ENCODE results near the gene EDC3.
"Not testable (repeated sequence)": the region's sequence is repeated elsewhere in the genome, so short reads cannot be mapped to it uniquely, and the experiment has no call there.

EDC3 gene, protein sequence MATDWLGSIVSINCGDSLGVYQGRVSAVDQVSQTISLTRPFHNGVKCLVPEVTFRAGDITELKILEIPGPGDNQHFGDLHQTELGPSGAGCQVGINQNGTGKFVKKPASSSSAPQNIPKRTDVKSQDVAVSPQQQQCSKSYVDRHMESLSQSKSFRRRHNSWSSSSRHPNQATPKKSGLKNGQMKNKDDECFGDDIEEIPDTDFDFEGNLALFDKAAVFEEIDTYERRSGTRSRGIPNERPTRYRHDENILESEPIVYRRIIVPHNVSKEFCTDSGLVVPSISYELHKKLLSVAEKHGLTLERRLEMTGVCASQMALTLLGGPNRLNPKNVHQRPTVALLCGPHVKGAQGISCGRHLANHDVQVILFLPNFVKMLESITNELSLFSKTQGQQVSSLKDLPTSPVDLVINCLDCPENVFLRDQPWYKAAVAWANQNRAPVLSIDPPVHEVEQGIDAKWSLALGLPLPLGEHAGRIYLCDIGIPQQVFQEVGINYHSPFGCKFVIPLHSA

GRCh38 chr15:74695597-74696397 is at the start of gene EDC3:
Gene EDC3 (minus strand): TSS chr15:74696024. CDS start chr15:74675124, 20,900 bp downstream.
- peak within 1 kb of the TSS; percentile 45 for H3K27ac ChIP-seq
- no peak for DNase-seq (ENCODE audit: low read depth, low spot score)

- H3K27ac ChIP-seq, result no peak overlapping the region
- DNase-seq (ENCODE audit: low read depth, low spot score), result no peak
Observed at GRCh38 chr15:74742422-74742821, 46.6 kb upstream of the EDC3 start.

GRCh38 chr15:74738239-74738638 is 42.4 kb upstream of the EDC3 start:
- DNase-seq (ENCODE audit: low read depth, low spot score); H3K27ac ChIP-seq: not testable (repeated sequence)

GRCh38 chr15:74735305-74735704 is 39.5 kb upstream of the EDC3 start:
- no peak overlapping the region for H3K27ac ChIP-seq
- no peak for DNase-seq (ENCODE audit: low read depth, low spot score)

GRCh38 chr15:74733269-74733668 is 37.4 kb upstream of the EDC3 start:
- no peak overlapping the region for H3K27ac ChIP-seq

DNA sequence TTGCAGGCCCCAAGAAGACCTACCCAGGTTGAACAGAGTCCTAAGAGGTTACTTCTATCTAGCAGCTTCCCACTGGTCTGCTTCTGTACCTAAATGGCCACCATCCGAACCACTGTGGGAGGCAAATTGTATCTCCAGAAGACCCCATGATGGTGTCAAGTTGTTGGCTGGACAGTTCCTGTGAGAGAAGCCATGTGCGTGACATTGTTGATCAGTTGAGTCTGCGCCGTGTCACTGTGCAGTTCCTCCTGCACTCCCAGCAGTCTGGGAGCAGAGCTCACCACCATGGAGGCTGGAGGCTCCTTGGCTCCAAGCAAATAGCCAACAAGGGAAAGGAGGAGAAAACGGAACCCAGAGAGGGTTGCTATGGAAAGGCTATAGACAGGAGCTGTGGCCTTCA is 37.0 kb upstream of the EDC3 start:
- no peak for DNase-seq (ENCODE audit: low read depth, low spot score)
- no peak overlapping the region for H3K27ac ChIP-seq

More at GRCh38 chr15:74733269-74733668, 37.4 kb upstream of the EDC3 start:
- DNase-seq (ENCODE audit: low read depth, low spot score), result no peak

DNA sequence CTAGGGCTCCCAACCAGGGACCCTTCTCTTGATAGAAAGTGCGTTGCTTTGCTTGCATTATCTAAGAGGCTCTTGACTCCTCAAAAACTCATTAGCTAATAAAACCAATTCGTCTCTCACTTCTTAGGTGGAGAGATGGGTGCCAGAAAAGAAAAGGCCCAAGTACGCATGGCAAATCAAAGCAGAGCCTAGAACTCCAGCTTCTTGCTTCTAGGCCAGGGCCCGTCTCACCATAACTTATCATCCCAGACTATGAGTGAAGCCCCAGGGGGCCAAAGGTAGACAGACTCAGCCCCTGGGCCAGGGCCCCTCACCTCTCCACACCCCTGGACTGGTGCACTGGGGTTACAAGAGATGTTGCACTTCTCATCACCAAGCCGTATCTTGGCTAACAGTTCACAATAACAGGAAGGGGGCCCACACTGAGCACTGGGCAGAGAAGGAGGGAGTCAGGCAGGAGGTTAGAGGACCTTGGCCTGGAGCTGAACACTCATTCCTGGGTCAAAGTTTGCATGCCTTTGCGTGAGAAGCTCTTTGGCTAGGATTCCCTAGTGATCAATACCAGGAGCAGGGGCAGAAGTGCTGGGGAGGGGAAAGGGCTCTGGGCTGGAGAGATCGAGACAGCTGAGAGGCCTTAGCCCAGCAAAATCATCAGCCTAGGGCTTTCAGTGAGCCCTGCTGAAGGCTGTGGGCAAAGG is 34.9 kb upstream of the EDC3 start:
- DNase-seq (ENCODE audit: low read depth, low spot score), result no peak
- no peak overlapping the region for H3K27ac ChIP-seq

- H3K27ac ChIP-seq; DNase-seq (ENCODE audit: low read depth, low spot score): not testable (repeated sequence)
Observed at GRCh38 chr15:74729372-74729771, 33.5 kb upstream of the EDC3 start.

GRCh38 chr15:74728699-74729098 is 32.9 kb upstream of the EDC3 start:
- DNase-seq (ENCODE audit: low read depth, low spot score); H3K27ac ChIP-seq: not testable (repeated sequence)

DNA sequence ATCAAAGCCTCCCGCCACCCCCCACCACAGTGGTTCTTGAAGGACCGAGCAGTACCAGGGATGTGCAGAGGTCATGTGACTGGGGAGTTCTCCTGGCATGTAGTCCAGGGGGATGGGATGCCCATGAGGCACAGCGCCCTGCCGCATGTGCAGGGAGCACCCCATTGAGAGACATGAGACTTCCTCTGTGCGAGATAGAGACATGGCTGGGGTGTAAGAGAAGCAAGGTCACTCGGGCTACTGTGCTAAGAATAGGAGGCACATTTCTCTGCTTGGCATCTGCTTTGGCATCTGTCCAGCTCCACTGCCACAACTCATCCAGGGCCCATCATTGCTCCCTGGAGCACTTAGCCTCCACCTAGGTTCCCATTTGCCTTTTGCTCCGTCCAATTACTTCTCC is 31.9 kb upstream of the EDC3 start:
- no peak overlapping the region for H3K27ac ChIP-seq
- DNase-seq (ENCODE audit: low read depth, low spot score), result no peak

GRCh38 chr15:74726774-74727164 is 30.9 kb upstream of the EDC3 start:
- no peak for DNase-seq (ENCODE audit: low read depth, low spot score)
- H3K27ac ChIP-seq, result no peak overlapping the region

DNA sequence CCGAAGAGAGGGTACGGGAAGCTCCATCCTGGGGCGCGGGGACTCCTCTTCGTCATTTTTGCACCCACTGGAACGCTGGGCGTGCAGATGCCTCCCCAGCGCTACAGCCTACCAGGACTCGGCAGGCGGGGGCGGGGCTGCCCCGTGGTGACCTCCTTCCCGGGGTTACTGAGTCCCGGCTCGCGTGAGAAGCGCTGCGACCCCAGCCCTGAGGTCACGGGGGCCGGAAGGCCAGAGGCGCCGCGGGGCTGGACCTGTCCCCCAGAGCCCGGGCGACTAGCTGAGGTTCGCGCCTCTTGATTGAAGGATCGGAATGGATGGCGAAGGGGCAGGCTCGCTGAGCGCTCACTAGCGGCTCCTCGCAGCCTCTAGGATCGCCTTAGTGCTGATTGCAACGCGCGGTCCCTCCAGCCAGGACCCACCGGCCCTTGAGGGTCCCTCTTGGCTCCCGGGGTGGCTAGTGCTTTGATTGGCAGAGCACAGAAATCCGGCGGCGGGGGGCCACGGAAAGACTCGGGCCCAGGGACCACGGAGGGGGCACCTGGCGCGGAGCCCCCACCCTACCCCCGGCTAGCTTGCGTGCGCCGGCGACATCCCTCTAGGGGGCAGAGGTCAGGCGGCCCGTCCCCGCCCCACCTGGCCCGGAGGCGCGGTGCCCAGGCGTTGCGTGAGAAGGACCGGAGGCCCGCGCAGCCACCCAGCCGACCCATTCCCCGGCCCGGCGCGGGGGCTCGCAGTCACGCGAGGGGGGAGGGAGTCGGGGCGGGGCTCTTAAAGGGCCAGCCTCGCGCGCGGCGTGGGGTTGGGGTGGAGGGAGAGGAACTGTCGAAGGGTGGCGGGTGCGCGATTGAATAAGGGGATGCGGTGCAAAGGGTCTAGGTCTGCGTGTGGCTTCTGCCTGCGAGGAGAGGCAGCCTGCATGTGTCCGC is 30.3 kb upstream of the EDC3 start:
- no peak overlapping the region for H3K27ac ChIP-seq
- DNase-seq (ENCODE audit: low read depth, low spot score), result no peak

GRCh38 chr15:74725225-74725774 is 29.5 kb upstream of the EDC3 start, which contains the start of gene CYP1A1:
Gene CYP1A1 (minus strand): TSS chr15:74725528. CDS start chr15:74723097, 2,431 bp downstream.
- no peak for DNase-seq (ENCODE audit: low read depth, low spot score)

GRCh38 chr15:74724570-74725224 is 28.9 kb upstream of the EDC3 start:
- no peak for DNase-seq (ENCODE audit: low read depth, low spot score)
- no peak overlapping the region for H3K27ac ChIP-seq

More at GRCh38 chr15:74725225-74725774, 29.5 kb upstream of the EDC3 start, which contains the start of gene CYP1A1:
- H3K27ac ChIP-seq, result no peak within 1 kb of the TSS

- no peak for DNase-seq (ENCODE audit: low read depth, low spot score)
- no peak overlapping the region for H3K27ac ChIP-seq
Observed at GRCh38 chr15:74723754-74724334, 28.0 kb upstream of the EDC3 start.

- H3K27ac ChIP-seq, result no peak overlapping the region
- no peak for DNase-seq (ENCODE audit: low read depth, low spot score)
Observed at GRCh38 chr15:74723187-74723586, 27.4 kb upstream of the EDC3 start.

GRCh38 chr15:74722591-74722990 is 26.8 kb upstream of the EDC3 start:
- H3K27ac ChIP-seq, result no peak overlapping the region

DNA sequence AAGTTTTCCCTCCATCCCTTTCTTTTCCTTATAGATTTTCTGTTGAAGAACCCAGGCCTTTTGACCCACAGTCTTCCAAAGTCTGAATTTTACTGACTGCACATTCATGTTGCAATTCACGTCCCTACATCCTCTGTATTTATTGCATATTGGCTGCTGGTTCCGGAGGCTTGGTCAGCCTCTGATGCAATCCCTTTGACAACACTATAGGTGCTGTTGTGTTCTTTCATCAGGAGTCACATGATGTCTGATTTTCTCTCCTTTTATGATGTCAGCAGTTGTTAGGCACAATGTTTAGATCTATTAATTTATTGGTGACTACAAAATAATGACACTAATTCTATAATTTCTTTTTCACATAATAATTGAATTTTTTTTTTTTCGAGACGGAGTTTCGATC is 20.8 kb upstream of the EDC3 start:
- DNase-seq (ENCODE audit: low read depth, low spot score), result no peak

More at GRCh38 chr15:74722591-74722990, 26.8 kb upstream of the EDC3 start:
- no peak for DNase-seq (ENCODE audit: low read depth, low spot score)

More for the DNA sequence above, 20.8 kb upstream of the EDC3 start:
- no peak overlapping the region for H3K27ac ChIP-seq

All from epithelial cell of prostate (primary cell).